Measurements from ENCODE around the gene OR52J3.

OR52J3 gene

DNA sequence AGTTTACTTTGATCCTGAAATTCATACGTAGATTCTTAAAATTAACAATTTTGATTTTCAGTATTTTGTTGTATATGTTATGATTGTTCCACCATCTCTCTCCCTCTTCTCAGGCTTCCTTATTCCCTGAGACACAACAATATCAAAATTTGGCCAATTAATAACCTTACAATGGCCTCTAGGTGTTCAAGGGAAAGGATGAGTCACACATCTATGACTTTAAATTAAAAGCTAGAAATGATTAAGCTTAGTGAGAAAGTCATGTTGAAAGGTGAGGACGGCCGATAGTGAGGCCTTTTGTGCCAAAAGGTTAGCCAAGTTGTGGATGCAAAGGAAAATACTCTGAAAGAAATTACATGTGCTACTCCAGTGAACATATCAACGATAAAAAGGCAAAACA, 5.5 kb upstream of the OR52J3 start:
- no peak for TF ChIP-seq ARNTL (CRISPR knock-in tag; IDR thresholded peaks at IDR 0.05; ENCODE audit: borderline replicate concordance, low read depth)
- TF ChIP-seq ZFP3 (CRISPR knock-in tag; IDR thresholded peaks at IDR 0.05) = no peak
- TF ChIP-seq, protein P1, sequence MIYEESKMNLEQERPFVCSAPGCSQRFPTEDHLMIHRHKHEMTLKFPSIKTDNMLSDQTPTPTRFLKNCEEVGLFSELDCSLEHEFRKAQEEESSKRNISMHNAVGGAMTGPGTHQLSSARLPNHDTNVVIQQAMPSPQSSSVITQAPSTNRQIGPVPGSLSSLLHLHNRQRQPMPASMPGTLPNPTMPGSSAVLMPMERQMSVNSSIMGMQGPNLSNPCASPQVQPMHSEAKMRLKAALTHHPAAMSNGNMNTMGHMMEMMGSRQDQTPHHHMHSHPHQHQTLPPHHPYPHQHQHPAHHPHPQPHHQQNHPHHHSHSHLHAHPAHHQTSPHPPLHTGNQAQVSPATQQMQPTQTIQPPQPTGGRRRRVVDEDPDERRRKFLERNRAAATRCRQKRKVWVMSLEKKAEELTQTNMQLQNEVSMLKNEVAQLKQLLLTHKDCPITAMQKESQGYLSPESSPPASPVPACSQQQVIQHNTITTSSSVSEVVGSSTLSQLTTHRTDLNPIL (CRISPR knock-in tag; IDR thresholded peaks at IDR 0.05; ENCODE audit: low read depth) = no peak
- TF ChIP-seq, protein P2, sequence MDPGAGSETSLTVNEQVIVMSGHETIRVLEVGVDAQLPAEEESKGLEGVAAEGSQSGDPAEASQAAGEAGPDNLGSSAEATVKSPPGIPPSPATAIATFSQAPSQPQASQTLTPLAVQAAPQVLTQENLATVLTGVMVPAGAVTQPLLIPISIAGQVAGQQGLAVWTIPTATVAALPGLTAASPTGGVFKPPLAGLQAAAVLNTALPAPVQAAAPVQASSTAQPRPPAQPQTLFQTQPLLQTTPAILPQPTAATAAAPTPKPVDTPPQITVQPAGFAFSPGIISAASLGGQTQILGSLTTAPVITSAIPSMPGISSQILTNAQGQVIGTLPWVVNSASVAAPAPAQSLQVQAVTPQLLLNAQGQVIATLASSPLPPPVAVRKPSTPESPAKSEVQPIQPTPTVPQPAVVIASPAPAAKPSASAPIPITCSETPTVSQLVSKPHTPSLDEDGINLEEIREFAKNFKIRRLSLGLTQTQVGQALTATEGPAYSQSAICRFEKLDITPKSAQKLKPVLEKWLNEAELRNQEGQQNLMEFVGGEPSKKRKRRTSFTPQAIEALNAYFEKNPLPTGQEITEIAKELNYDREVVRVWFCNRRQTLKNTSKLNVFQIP (CRISPR knock-in tag; IDR thresholded peaks at IDR 0.05; ENCODE audit: borderline replicate concordance, low read depth) = no peak
- no peak for TF ChIP-seq TOX (CRISPR knock-in tag; IDR thresholded peaks at IDR 0.05; ENCODE audit: borderline replicate concordance)
- TF ChIP-seq, protein P3, sequence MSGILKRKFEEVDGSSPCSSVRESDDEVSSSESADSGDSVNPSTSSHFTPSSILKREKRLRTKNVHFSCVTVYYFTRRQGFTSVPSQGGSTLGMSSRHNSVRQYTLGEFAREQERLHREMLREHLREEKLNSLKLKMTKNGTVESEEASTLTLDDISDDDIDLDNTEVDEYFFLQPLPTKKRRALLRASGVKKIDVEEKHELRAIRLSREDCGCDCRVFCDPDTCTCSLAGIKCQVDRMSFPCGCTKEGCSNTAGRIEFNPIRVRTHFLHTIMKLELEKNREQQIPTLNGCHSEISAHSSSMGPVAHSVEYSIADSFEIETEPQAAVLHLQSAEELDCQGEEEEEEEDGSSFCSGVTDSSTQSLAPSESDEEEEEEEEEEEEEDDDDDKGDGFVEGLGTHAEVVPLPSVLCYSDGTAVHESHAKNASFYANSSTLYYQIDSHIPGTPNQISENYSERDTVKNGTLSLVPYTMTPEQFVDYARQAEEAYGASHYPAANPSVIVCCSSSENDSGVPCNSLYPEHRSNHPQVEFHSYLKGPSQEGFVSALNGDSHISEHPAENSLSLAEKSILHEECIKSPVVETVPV (CRISPR knock-in tag; IDR thresholded peaks at IDR 0.05) = no peak
- TF ChIP-seq, protein P4, sequence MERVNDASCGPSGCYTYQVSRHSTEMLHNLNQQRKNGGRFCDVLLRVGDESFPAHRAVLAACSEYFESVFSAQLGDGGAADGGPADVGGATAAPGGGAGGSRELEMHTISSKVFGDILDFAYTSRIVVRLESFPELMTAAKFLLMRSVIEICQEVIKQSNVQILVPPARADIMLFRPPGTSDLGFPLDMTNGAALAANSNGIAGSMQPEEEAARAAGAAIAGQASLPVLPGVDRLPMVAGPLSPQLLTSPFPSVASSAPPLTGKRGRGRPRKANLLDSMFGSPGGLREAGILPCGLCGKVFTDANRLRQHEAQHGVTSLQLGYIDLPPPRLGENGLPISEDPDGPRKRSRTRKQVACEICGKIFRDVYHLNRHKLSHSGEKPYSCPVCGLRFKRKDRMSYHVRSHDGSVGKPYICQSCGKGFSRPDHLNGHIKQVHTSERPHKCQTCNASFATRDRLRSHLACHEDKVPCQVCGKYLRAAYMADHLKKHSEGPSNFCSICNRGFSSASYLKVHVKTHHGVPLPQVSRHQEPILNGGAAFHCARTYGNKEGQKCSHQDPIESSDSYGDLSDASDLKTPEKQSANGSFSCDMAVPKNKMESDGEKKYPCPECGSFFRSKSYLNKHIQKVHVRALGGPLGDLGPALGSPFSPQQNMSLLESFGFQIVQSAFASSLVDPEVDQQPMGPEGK (CRISPR knock-in tag; IDR thresholded peaks at IDR 0.05; ENCODE audit: borderline replicate concordance) = no peak
- no peak for TF ChIP-seq GLIS3 (CRISPR knock-in tag; IDR thresholded peaks at IDR 0.05)
- no peak for TF ChIP-seq PPARA (CRISPR knock-in tag; IDR thresholded peaks at IDR 0.05; ENCODE audit: borderline replicate concordance)
- TF ChIP-seq ZC3H10 (CRISPR knock-in tag; IDR thresholded peaks at IDR 0.05) = no peak
- TF ChIP-seq, protein P5, sequence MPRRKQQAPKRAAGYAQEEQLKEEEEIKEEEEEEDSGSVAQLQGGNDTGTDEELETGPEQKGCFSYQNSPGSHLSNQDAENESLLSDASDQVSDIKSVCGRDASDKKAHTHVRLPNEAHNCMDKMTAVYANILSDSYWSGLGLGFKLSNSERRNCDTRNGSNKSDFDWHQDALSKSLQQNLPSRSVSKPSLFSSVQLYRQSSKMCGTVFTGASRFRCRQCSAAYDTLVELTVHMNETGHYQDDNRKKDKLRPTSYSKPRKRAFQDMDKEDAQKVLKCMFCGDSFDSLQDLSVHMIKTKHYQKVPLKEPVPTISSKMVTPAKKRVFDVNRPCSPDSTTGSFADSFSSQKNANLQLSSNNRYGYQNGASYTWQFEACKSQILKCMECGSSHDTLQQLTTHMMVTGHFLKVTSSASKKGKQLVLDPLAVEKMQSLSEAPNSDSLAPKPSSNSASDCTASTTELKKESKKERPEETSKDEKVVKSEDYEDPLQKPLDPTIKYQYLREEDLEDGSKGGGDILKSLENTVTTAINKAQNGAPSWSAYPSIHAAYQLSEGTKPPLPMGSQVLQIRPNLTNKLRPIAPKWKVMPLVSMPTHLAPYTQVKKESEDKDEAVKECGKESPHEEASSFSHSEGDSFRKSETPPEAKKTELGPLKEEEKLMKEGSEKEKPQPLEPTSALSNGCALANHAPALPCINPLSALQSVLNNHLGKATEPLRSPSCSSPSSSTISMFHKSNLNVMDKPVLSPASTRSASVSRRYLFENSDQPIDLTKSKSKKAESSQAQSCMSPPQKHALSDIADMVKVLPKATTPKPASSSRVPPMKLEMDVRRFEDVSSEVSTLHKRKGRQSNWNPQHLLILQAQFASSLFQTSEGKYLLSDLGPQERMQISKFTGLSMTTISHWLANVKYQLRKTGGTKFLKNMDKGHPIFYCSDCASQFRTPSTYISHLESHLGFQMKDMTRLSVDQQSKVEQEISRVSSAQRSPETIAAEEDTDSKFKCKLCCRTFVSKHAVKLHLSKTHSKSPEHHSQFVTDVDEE (CRISPR knock-in tag; IDR thresholded peaks at IDR 0.05) = no peak
- no peak for TF ChIP-seq ZFP30 (CRISPR knock-in tag; IDR thresholded peaks at IDR 0.05)
- TF ChIP-seq OSR1 (CRISPR knock-in tag; IDR thresholded peaks at IDR 0.05) = no peak
- no peak for TF ChIP-seq ESRRG (CRISPR knock-in tag; IDR thresholded peaks at IDR 0.05)
- no peak for TF ChIP-seq ZNF565 (CRISPR knock-in tag; conservative IDR thresholded peaks at IDR 0.05; ENCODE audit: low read depth)
- no peak for ATAC-seq

DNA sequence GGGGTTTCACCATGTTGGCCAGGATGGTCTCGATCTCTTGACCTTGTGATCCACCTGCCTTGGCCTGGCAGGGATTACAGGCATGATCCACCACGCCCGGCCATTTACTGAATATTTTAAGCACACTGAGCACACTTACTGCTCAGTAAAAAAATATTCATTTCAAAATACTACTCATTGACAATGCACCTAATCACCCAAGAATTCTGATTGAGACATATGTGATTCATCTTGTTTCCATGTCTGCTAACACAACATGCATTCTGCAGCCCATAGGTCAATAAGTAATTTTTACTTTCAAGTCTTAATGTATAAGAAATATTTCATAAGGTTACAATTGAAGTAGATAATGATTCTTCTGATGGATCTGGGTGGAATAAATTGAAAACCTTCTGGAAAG, 4.2 kb upstream of the OR52J3 start:
- ATAC-seq = no peak
- no peak for TF ChIP-seq ZFP3 (CRISPR knock-in tag; IDR thresholded peaks at IDR 0.05)
- TF ChIP-seq ZNF70 (CRISPR knock-in tag; IDR thresholded peaks at IDR 0.05) = no peak
- no peak for TF ChIP-seq SNAI2 (CRISPR knock-in tag; IDR thresholded peaks at IDR 0.05)
- TF ChIP-seq, protein P4 (CRISPR knock-in tag; IDR thresholded peaks at IDR 0.05; ENCODE audit: borderline replicate concordance) = no peak
- TF ChIP-seq PPARA (CRISPR knock-in tag; IDR thresholded peaks at IDR 0.05; ENCODE audit: borderline replicate concordance) = no peak
- TF ChIP-seq ZNF8 (CRISPR knock-in tag; IDR thresholded peaks at IDR 0.05) = no peak
- no peak for TF ChIP-seq ZNF565 (CRISPR knock-in tag; conservative IDR thresholded peaks at IDR 0.05; ENCODE audit: low read depth)
- no peak for TF ChIP-seq TOX (CRISPR knock-in tag; IDR thresholded peaks at IDR 0.05; ENCODE audit: borderline replicate concordance)
- TF ChIP-seq ESRRG (CRISPR knock-in tag; IDR thresholded peaks at IDR 0.05) = no peak

DNA sequence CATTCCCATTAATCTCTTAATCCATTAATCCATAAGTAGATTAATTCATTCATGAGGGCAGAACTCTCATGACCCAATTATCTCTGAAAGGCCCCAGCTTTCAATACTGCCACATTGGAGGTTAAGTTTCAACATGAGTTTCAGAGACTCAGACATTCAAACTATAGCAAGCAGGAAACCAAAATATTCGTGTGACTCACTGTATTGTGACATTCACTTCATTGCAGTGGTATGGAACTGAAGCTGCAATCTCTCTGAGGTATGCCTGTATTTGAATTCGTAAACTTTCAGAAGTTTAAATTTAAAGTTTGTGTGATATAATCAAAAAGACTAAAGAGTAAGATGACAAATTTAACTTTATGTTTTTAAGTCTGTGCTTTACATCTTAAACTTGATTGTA, 2.9 kb upstream of the OR52J3 start:
- ATAC-seq = no peak
- TF ChIP-seq, protein P1 (CRISPR knock-in tag; IDR thresholded peaks at IDR 0.05; ENCODE audit: low read depth) = no peak
- TF ChIP-seq ESRRG (CRISPR knock-in tag; IDR thresholded peaks at IDR 0.05) = no peak
- no peak for TF ChIP-seq ZFP3 (CRISPR knock-in tag; IDR thresholded peaks at IDR 0.05)
- TF ChIP-seq CSDC2 (CRISPR knock-in tag; IDR thresholded peaks at IDR 0.05) = no peak
- no peak for TF ChIP-seq BACH2 (CRISPR knock-in tag; IDR thresholded peaks at IDR 0.05; ENCODE audit: borderline replicate concordance)
- TF ChIP-seq TCF4 (CRISPR knock-in tag; IDR thresholded peaks at IDR 0.05; ENCODE audit: borderline replicate concordance) = no peak
- TF ChIP-seq PPARA (CRISPR knock-in tag; IDR thresholded peaks at IDR 0.05; ENCODE audit: borderline replicate concordance) = no peak
- TF ChIP-seq, protein P3 (CRISPR knock-in tag; IDR thresholded peaks at IDR 0.05) = no peak

All from SK-N-SH treated with all-trans-retinoic acid at 6 μM for 48 hours (cell line).